SJCRH30 (cell line): ENCODE data around the gene RNU2-1. TPM values are rescaled to one million over a fixed set of nuclear protein-coding genes. Genes with fewer than 3 reads are reported as not detected.
A peak's percentile ranks its signal among the peaks of the same experiment; 100 is the strongest.
"Not testable (repeated sequence)": the region's sequence is repeated elsewhere in the genome, so short reads cannot be mapped to it uniquely, and the experiment has no call there.

ENCODE experiments used
- DNase-seq, 2 experiments: peaks; one replicate each; pipeline ENCODE4 v3.0.0-alpha.2; 2015 to 2020
- H3K27ac ChIP-seq: fragments of 250-450 bp; sonication (Bioruptor Pico); 2 replicates; pipeline ENCODE4 v1.5.1; 2020; ENCODE audit warnings: mild to moderate bottlenecking, moderate library complexity
- H3K27me3 ChIP-seq: fragments of 250-450 bp; sonication (Bioruptor Pico); 2 replicates; pipeline ENCODE4 v1.5.1; 2020; ENCODE audit warnings: mild to moderate bottlenecking, moderate library complexity
- H3K36me3 ChIP-seq: fragments of 250-450 bp; sonication (Bioruptor Pico); 2 replicates; pipeline ENCODE4 v1.5.1; 2020; ENCODE audit warnings: mild to moderate bottlenecking, moderate library complexity
- H3K4me1 ChIP-seq: fragments of 250-450 bp; sonication (Bioruptor Pico); 2 replicates; pipeline ENCODE4 v1.5.1; 2020; ENCODE audit warnings: mild to moderate bottlenecking, moderate library complexity
- H3K4me3 ChIP-seq: fragments of 250-450 bp; sonication (Bioruptor Pico); 2 replicates; pipeline ENCODE4 v1.5.1; 2020; ENCODE audit warnings: mild to moderate bottlenecking, moderate library complexity
- H3K9me3 ChIP-seq: fragments of 250-450 bp; sonication (Bioruptor Pico); replicated peaks from 2 replicates; pipeline ENCODE4 v1.5.1; 2020; ENCODE audit warnings: mild to moderate bottlenecking, moderate library complexity
- total RNA-seq: library from RNA; depleted of rRNA; stranded (reverse); fragments of >200 nt; shearing (Covaris generic); gene quantifications from 2 replicates; pipeline ENCODE4 v1.2.3, GENCODE V29; 2014

RNU2-1 gene
- total RNA-seq, 1 experiment from 2014 or later: not detected

DNA sequence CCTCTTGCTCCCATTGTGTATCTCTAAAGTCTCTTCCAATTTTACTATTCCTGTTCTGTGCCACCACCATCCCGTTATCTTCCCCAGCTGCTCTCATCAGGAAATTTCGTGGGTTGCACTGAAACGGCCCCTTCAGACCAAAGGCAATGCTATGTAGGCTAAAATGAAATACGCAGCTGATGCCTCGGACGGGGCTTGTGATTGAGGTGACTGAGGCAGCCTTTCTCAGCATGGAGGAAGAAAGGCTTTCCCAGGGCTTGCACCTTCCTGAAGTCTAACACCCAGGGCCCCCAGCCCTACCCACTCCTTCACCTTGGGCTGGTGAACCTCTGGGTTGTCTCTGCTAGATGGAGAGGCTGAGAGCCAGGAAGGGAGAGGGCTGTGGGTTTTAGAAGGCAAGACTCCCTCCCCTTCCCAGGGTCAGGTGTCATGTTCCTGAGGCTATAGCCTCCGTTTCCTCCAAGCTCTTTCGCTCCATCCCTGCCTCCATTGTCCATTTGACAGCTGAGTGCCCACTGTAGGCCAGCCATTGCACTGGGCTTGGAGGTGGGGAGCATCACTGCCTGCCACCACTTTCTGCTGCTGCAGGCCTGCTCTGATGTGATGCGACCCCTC lies 13.2 kb downstream of the RNU2-1 start:
- Histone ChIP-seq H3K27ac (no peak overlapping the region), H3K4me1 (no peaks in the 10 kb centered on the region), H3K9me3 (no peaks in the 10 kb centered on the region), H3K36me3 (no peaks in the 10 kb centered on the region), H3K27me3 (0 out of 2 replicates have a peak, but pooled peaks cover 4% of the 10 kb centered on the region), H3K4me3 (no peak overlapping the region)
- no peak for DNase-seq

DNA sequence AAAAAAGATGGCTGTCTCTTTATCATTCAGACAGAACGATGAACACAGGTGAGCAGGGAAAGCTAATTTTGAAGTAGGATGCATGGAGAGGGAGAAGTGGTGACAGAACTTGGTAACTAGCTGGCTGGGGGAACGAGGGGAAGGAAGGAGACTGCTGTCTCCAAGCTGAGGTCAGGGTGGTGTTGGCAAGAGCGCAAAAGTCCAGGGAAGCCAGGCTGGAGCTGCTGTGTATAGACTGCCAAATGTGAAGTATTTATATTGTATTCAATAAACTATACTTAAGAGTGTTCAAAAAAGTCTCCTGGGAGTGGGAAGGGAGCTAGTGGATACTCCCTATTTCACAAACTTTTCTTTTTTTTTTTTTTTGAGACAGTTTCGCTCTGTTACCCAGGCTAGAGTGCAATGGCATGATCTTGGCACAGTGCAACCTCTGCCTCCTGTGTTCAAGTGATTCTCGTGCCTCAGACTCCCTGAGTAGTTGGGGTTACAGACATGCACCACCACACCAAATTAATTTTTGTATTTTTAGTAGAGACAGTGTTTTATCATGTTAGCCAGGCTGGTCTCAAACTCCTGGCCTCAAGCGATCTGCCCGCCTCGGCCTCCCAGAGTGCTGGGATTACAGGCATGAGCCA lies 13.9 kb downstream of the RNU2-1 start:
- Histone ChIP-seq H3K27me3 (0 out of 2 replicates have a peak, but pooled peaks cover 4% of the 10 kb centered on the region), H3K36me3 (no peaks in the 10 kb centered on the region), H3K4me1 (no peaks in the 10 kb centered on the region), H3K4me3 (no peak overlapping the region), H3K27ac (no peak overlapping the region), H3K9me3 (no peaks in the 10 kb centered on the region)
- DNase-seq: no peak

DNA sequence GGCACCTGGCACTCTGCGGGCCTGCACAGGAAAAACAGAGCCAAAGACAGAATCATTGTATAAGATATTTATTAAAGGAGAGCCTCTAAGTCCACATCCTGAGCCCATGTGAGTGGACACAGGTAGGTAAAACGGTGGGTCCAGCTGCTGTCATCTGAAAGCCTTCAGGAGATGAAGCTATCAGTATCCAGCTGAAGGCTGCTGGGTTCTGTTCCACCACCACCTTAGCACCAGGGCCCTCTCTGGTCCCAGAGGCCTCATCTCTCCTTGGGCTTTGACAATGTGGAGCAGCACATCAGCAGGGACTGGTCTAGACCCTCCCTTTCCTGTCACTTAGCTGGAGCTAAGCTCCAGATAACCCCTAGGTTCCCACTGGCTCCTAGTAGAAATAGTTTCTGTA lies 14.8 kb downstream of the RNU2-1 start:
- Histone ChIP-seq H3K36me3 (no peaks in the 10 kb centered on the region), H3K27ac (no peak overlapping the region), H3K4me1 (no peaks in the 10 kb centered on the region), H3K4me3 (no peak overlapping the region), H3K9me3 (no peaks in the 10 kb centered on the region), H3K27me3 (0 out of 2 replicates have a peak, but pooled peaks cover 4% of the 10 kb centered on the region)
- no peak for DNase-seq

- Histone ChIP-seq H3K36me3 (no peaks in the 10 kb centered on the region), H3K4me1 (no peaks in the 10 kb centered on the region), H3K27me3 (0 out of 2 replicates have a peak, but pooled peaks cover 4% of the 10 kb centered on the region), H3K9me3 (no peaks in the 10 kb centered on the region), H3K27ac (no peak overlapping the region), H3K4me3 (no peak overlapping the region)
- no peak for DNase-seq
These were observed 16.1 kb downstream of the RNU2-1 start for GRCh38 chr17:43217614-43218087.

DNA sequence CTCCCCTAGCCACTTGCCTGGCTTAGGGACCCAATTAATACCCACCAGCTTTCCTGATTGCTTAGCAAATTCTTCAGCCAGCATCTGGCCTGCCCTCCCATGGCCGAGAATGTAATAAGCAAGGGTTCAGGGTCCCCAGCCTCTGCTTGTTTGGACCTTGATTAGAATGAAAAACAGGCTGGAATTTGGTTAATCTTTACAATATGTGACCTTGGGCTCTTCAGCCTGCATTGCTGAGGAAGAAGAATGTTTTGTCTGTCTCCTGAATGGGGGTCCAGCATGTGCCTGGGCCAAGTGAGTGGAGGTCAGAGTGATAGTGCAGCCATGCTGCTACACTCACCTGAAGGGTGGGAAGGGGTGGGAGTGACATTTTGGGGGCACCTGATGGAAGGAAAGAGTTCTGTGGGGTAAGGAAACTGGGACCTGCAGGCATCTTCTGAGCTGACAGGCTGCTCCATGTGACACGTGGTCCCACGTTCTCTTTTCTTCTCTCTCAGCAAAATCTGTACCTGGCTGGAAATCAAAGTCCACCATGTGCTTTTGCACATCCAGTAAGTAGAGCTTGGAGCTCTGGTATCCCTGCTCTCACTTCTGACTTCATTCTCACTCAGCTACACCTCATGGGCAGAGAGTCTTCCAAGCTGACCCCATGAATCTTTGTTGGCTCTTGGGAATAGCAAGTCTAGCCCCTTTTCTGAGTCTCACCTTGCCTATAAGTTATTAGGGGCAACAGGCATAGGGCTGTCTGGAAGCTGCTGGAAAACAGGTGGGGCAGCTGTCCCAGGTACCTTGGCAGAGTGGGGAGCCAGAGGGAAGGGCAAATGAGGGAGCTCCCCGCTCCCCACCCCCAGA lies 16.8 kb downstream of the RNU2-1 start:
- Histone ChIP-seq H3K4me3 (no peak overlapping the region), H3K9me3 (no peaks in the 10 kb centered on the region), H3K36me3 (no peaks in the 10 kb centered on the region), H3K27ac (no peak overlapping the region), H3K4me1 (peaks cover 2% of the 10 kb centered on the region; the same call in 1 of the 2 replicates), H3K27me3 (0 out of 2 replicates have a peak, but pooled peaks cover 4% of the 10 kb centered on the region)
- DNase-seq: no peak

DNA sequence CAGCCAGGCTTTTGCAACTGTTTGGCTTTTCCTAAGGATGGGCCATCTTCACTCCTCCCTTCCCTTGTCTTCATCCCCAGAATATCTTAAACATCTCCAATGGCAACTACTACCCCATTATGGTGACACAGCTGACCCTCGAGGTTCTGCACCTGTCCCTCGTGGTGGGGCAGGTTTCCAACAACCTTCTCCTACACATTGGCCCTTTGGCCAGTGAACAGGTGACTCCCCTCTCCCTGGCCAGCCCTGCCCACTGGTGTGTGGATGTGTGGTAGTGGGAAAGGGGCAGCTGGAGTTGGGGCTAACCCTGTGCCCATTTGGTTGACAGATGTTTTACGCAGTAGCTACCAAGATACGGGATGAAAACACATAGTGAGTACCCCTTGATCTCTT lies 17.4 kb downstream of the RNU2-1 start:
- H3K36me3 ChIP-seq: no peaks in the 10 kb centered on the region
- no peak overlapping the region for H3K4me3 ChIP-seq
- DNase-seq: no peak

DNA sequence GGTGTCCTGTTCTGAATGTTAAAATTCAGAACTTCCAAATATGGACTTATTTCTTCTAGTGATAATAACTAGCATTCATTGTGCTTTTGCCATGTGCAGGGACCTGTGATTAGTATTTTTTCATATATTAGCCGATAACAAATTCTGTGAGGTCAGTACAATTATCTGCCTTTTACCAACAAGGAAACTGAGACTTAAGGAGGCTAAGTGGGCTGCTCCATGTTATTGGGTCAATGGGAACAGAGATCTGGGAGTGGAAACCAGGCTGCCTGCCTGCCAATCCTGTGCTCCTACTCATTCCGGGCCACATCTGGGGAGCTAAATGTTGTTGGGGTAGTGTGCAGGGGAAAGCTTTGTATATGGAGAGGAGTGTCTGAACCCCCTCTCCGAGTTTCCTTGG lies 18.4 kb downstream of the RNU2-1 start:
- no peak for DNase-seq
- H3K9me3 ChIP-seq: no peaks in the 10 kb centered on the region
- H3K4me3 ChIP-seq: no peak overlapping the region

More for the DNA sequence above, 17.4 kb downstream of the RNU2-1 start:
- Histone ChIP-seq H3K4me1 (peaks cover 2% of the 10 kb centered on the region; the same call in 1 of the 2 replicates), H3K27ac (no peak overlapping the region), H3K27me3 (0 out of 2 replicates have a peak, but pooled peaks cover 4% of the 10 kb centered on the region), H3K9me3 (no peaks in the 10 kb centered on the region)

DNA sequence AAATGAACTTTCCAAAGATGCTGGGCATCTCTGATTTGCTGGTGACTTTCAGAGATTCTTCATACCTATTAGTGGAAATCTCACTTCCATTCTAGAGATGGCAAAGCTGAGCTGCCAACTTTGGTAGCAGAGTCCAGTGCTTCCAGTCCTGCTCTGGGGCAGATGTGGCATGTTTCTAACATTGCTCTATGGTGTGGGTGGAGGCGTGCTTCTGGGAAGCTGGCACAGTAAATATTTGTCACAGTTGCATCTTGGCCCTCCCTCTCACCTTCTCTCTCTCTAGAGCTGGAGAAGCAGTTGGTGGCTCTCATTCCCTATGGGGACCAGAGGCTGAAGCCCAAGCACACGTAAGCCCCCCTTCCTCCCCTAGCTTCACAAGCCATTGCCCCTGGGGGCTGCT lies 20.2 kb downstream of the RNU2-1 start:
- Histone ChIP-seq H3K9me3 (no peaks in the 10 kb centered on the region), H3K27me3 (no peaks in the 10 kb centered on the region), H3K36me3 (0 out of 2 replicates have a peak, but pooled peaks cover 2% of the 10 kb centered on the region), H3K4me3 (no peak overlapping the region), H3K27ac (no peak overlapping the region), H3K4me1 (peaks cover 2% of the 10 kb centered on the region; the same call in 1 of the 2 replicates)
- no peak for DNase-seq

More for the DNA sequence above, 18.4 kb downstream of the RNU2-1 start:
- H3K27ac ChIP-seq: no peak overlapping the region
- H3K27me3 ChIP-seq: 0 out of 2 replicates have a peak, but pooled peaks cover 1% of the 10 kb centered on the region
- no peaks in the 10 kb centered on the region for H3K36me3 ChIP-seq
- H3K4me1 ChIP-seq: peaks cover 2% of the 10 kb centered on the region; the same call in 1 of the 2 replicates

GRCh38 chr17:43212641-43213490 lies 20.9 kb downstream of the RNU2-1 start:
- Histone ChIP-seq H3K27me3 (no peaks in the 10 kb centered on the region), H3K36me3 (peaks cover 5% of the 10 kb centered on the region; the same call in 1 of the 2 replicates), H3K27ac (no peak overlapping the region), H3K4me3 (no peak overlapping the region), H3K9me3 (no peaks in the 10 kb centered on the region), H3K4me1 (peaks cover 2% of the 10 kb centered on the region; the same call in 1 of the 2 replicates)
- no peak for DNase-seq

DNA sequence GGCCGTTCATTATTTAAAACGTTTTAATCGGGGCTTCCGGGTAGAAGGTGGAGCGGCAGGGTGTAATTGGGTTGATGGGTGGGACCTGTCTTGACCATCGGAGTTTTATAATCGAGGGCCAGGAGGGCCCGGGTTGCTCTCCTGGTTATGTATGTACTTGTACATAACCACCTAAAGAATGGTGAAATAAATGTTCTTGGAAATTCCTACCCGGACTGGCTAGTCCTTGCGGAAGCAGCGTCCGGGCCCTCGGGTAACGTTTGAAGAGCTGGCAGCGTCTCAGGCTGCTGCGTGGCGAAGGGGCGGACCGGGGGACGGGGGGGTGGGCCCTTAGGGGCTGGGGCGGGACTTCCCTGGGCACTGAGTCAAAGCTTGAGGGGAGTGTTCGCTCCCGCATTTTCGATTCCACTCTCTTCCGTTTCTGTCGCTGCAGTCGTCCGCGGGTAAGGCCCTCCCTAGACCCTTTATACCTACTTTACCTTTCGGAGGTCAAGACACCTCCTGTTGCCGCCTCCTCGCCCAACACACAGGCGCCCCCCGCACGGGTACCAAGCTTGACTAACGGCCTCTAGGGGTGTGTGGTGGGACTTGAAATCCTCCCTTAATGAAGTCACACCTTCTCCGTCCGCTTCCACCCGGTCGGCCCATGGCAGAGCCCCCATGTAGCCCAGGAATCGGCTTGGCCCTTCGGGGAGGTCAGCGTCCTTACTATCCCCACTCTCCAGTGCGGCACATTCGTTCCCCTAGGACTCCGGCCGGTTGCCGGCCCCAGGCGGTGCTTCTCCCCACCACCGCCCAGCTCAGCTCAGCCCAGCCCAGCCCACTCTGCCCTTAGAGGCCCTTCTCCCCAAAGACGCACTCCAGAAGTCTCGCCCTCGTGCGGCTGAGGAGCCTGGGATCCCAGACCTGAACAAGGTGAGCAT lies 22.0 kb downstream of the RNU2-1 start, which contains the start of gene TMEM106A:
Gene TMEM106A (plus strand): TSS at position 396 of the 923 bp plus-strand sequence. CDS start 1,167 bp downstream, outside the sequence.
- H3K9me3 ChIP-seq: no peaks in the 10 kb centered on the region
- peaks cover 5% of the 10 kb centered on the region; the same call in 1 of the 2 replicates for H3K36me3 ChIP-seq
- peak within 1 kb of the TSS; percentile 36; the same call in 1 of the 2 replicates for H3K27ac ChIP-seq
- H3K4me1 ChIP-seq: peaks cover 2% of the 10 kb centered on the region; the same call in 1 of the 2 replicates
- DNase-seq: peak; percentile 59 to 71
- H3K4me3 ChIP-seq: peak within 1 kb of the TSS; percentile 67
- H3K27me3 ChIP-seq: no peaks in the 10 kb centered on the region

DNA sequence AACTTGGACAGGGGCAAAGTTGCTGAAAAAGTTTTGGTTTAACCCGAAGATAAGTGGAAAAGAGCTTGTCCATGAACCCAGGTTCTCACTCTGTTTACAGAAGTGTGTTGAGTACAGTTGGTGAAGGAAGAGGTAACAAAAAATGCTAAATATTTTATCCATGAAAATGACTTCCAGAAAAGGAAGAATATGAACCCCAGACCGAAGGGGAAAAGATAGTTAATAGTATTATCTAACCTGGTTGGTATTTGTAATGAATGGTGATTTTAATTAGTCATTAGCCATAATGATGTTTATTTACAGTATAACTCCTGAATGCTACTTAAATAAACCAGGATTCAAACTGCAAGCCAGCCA lies 22.7 kb downstream of the RNU2-1 start:
- no peak for DNase-seq
- Histone ChIP-seq H3K4me1 (peaks cover 2% of the 10 kb centered on the region; the same call in 1 of the 2 replicates), H3K27ac (peak overlapping the region; percentile 35; the same call in 1 of the 2 replicates), H3K4me3 (peak overlapping the region; percentile 67), H3K9me3 (no peaks in the 10 kb centered on the region), H3K27me3 (no peaks in the 10 kb centered on the region), H3K36me3 (peaks cover 5% of the 10 kb centered on the region; the same call in 1 of the 2 replicates)

DNA sequence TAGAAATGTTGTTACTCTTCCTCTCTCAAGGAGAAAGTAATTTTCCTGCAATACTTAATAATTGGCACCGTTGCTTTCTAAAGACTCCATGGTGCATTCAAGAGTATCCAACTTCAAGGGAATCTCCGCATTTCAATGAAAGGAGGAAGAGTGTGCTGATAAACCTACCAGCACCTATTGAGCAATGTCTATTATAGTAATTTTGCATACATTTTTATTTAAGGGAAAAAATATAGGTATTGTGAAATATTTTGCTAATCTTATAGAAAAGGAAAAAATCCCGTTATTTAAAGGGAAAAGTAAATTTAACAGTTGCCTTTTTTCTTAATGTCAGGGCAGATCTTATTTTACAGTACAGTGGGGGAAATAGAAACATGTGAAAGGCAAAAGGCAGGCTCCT lies 23.2 kb downstream of the RNU2-1 start:
- DNase-seq: no peak
- Histone ChIP-seq H3K27ac (no peak overlapping the region), H3K4me3 (no peak overlapping the region), H3K9me3 (no peaks in the 10 kb centered on the region), H3K4me1 (peaks cover 2% of the 10 kb centered on the region; the same call in 1 of the 2 replicates), H3K36me3 (peaks cover 5% of the 10 kb centered on the region; the same call in 1 of the 2 replicates), H3K27me3 (no peaks in the 10 kb centered on the region)

DNA sequence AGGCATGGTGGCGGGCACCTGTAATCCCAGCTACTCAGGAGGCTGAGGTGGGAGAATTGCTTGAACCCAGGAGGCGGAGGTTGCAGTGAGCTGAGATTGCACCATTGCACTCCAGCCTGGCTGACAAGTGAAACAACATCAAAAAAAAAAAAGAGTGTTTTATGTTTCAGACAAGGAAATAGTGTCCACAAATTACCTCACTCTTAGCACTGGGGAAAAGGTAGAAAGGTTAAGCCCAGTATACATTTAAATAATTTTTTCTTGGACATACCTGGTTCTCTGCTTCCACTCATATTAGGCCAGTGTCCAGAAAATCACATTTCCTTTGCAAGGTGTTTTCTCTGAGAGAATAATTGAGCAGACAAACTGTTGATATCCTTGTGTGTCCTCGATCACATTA lies 30.8 kb downstream of the RNU2-1 start:
- not testable (repeated sequence) for H3K9me3 ChIP-seq, H3K27ac ChIP-seq, DNase-seq, H3K4me1 ChIP-seq, H3K4me3 ChIP-seq, H3K27me3 ChIP-seq
- peaks cover 20% of the 10 kb centered on the region for H3K36me3 ChIP-seq
